SK-N-SH (cell line): Measurements from ENCODE around the gene CNTNAP2. TPM values are rescaled to one million over a fixed set of nuclear protein-coding genes. Genes with fewer than 3 reads are reported as not detected.
A peak's percentile ranks its signal among the peaks of the same experiment; 100 is the strongest.

Experiments
- CTCF ChIA-PET: fragments of 300-600, 350-600 bp; formaldehyde crosslinking; extraction: SDS; loops from one replicate; lab custom pipeline; 2021; lab: Yijun Ruan, JAX
- POLR2A ChIA-PET: fragments of 350-600 bp; sonication (Branson Sonifier 250); formaldehyde crosslinking; extraction: SDS; loops from one replicate; lab custom pipeline; 2020; ENCODE audit warnings: antibody characterized with exemption, inconsistent platforms; lab: Yijun Ruan, JAX
- DNase-seq: peaks from one replicate; pipeline ENCODE4 v3.0.0; 2012
- H2AFZ ChIP-seq: fragments of 200-600 bp; sonication (generic); 2 replicates; pipeline ENCODE4 v1.8.1; 2016; ENCODE audit warnings: antibody characterized with exemption, mild to moderate bottlenecking, low read depth
- H3F3A ChIP-seq: fragments of 200-600 bp; sonication (generic); replicated peaks from 2 replicates; pipeline ENCODE3; 2016; ENCODE audit warnings: antibody characterized with exemption, mild to moderate bottlenecking; ENCODE audit not compliant: insufficient read depth
- H3K27ac ChIP-seq, 2 experiments: fragments of 200-500 bp in 1 of 2; fragments of 200-600 bp in 1 of 2; sonication (Bioruptor generic) in 1 of 2; sonication (generic), shearing (Covaris generic) in 1 of 2; 2 replicates each; pipeline versions ENCODE4 v1.5.1 to v1.6.1; 2014 to 2016; ENCODE audit warnings: low read depth in 2 of 2, inconsistent platforms in 1 of 2, low read length in 1 of 2, mild to moderate bottlenecking in 1 of 2, mixed read lengths in 1 of 2
- H3K27me3 ChIP-seq: fragments of 200-600 bp; sonication (generic), shearing (Covaris generic); 2 replicates; pipeline ENCODE4 v1.6.1; 2016; ENCODE audit warnings: mixed run types; ENCODE audit not compliant: insufficient read depth
- H3K36me3 ChIP-seq, 2 experiments: fragments of 200-500 bp in 1 of 2; fragments of 200-600 bp in 1 of 2; sonication (Bioruptor generic) in 1 of 2; sonication (generic) in 1 of 2; replicated peaks in 1 of 2; 2 replicates each; pipeline versions ENCODE3 to v1.5.1; 2014 to 2016; ENCODE audit warnings: low read length in 1 of 2, mild to moderate bottlenecking in 1 of 2; ENCODE audit not compliant: insufficient read depth in 2 of 2, control insufficient read depth in 1 of 2
- H3K4me1 ChIP-seq, 2 experiments: fragments of 200-500 bp in 1 of 2; fragments of 200-600 bp in 1 of 2; sonication (Bioruptor generic) in 1 of 2; sonication (generic), shearing (Covaris generic) in 1 of 2; 2 replicates each; pipeline versions ENCODE4 v1.5.1 to v1.6.1; 2014 to 2016; ENCODE audit warnings: low read depth in 1 of 2, low read length in 1 of 2, mixed run types in 1 of 2; ENCODE audit not compliant: insufficient read depth in 2 of 2, control insufficient read depth in 1 of 2
- H3K4me2 ChIP-seq: fragments of 200-600 bp; sonication (generic), shearing (Covaris generic); 2 replicates; pipeline ENCODE4 v1.6.1; 2017; ENCODE audit warnings: mixed run types
- H3K4me3 ChIP-seq, 2 experiments: fragments of 200-500 bp in 1 of 2; fragments of 200-600 bp in 1 of 2; sonication (Bioruptor generic) in 1 of 2; sonication (generic), shearing (Covaris generic) in 1 of 2; 2 replicates each; pipeline versions ENCODE4 v1.5.1 to v1.8.1; 2014 to 2016; ENCODE audit warnings: low read depth in 2 of 2, inconsistent platforms in 1 of 2, low read length in 1 of 2, mild to moderate bottlenecking in 1 of 2, mixed read lengths in 1 of 2, moderate library complexity in 1 of 2
- H3K79me2 ChIP-seq: fragments of 200-600 bp; sonication (generic); 2 replicates; pipeline ENCODE4 v1.8.1; 2017; ENCODE audit warnings: mild to moderate bottlenecking; ENCODE audit not compliant: insufficient read depth
- H3K9ac ChIP-seq: fragments of 200-600 bp; sonication (generic); 2 replicates; pipeline ENCODE4 v1.6.1; 2017; ENCODE audit warnings: mixed run types
- H3K9me2 ChIP-seq: fragments of 200-600 bp; sonication (generic); 2 replicates; pipeline ENCODE4 v1.6.1; 2017; ENCODE audit warnings: mixed run types
- H3K9me3 ChIP-seq: fragments of 200-600 bp; sonication (generic); 2 replicates; pipeline ENCODE4 v1.6.1; 2017; ENCODE audit warnings: mixed run types, mild to moderate bottlenecking, moderate library complexity
- H4K20me1 ChIP-seq: fragments of 200-600 bp; sonication (generic); 2 replicates; pipeline ENCODE4 v1.6.1; 2017; ENCODE audit warnings: mild to moderate bottlenecking, mixed run types; ENCODE audit not compliant: insufficient read depth
- GATA2 ChIP-seq: sonication (generic); formaldehyde crosslinking; IDR thresholded peaks from 2 replicates; pipeline ENCODE4 v1.5.0; 2020; ENCODE audit warnings: mild to moderate bottlenecking, missing genetic modification reagents
- TAF1 ChIP-seq: IDR thresholded peaks from 2 replicates; pipeline ENCODE4 v1.6.1; 2012; ENCODE audit warnings: low read depth, mild to moderate bottlenecking, low read length, moderate library complexity, borderline replicate concordance
- WGBS: methylation state at CpG from one replicate; pipeline ENCODE4 v1.1.6; 2017; ENCODE audit warnings: low lambda C conversion rate; 5-methylcytosine and 5-hydroxymethylcytosine counted together
- polyA plus RNA-seq, 3 experiments: library from polyadenylated mRNA; depleted of rRNA; stranded (reverse); fragments of >200 nt; gene quantifications; 2 replicates each; pipeline ENCODE4 v1.2.3, GENCODE V29; 2012
- TF ChIP-seq, protein P1 (sequence below): fragments of 200-600 bp; sonication (generic); IDR thresholded peaks from 2 replicates; pipeline ENCODE4 v1.6.1; 2017; ENCODE audit warnings: antibody characterized with exemption, mild to moderate bottlenecking, moderate library complexity
- TF ChIP-seq, protein P2 (sequence below): fragments of 150-350 bp; IDR thresholded peaks from 2 replicates; pipeline ENCODE4 v1.6.1; 2016; ENCODE audit warnings: mild to moderate bottlenecking, low read depth, low read length

CNTNAP2 gene
- polyA plus RNA-seq, 1 of the 3 experiments (the other 2 are of a cell fraction), result 3.4 TPM

DNA sequence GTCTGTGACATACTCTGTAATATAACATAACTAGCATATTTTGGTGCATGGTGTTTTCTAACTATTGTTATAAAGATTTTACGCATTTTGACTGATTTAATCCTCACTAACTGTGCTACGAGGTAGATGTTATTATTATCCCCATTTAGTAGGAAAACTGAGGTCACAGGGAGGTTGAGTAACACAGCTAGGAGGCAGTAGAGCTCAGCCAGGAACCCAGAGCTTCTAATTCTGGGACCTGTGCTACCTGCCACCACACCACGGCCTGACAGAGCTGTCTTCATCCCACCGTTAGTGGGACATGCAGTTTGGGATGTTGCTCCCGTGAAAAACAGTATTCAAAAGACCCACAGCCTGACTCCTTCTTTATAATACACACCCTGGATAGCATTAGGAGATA lies 962.5 kb downstream of the CNTNAP2 start:
- H3K9ac ChIP-seq, result no peak overlapping the region
- H3K79me2 ChIP-seq, result no peaks in the 10 kb centered on the region
- no peaks in the 10 kb centered on the region for H4K20me1 ChIP-seq
- CTCF ChIA-PET, result interaction anchor here (1.5 to 3.0 kb wide), 2 partner anchors 10 to 11 kb away, joined by 3 to 9 read pairs; no protein-coding TSS in a partner anchor
- no peaks in the 10 kb centered on the region for H3F3A ChIP-seq
- no peaks in the 10 kb centered on the region for H3K36me3 ChIP-seq
- H2AFZ ChIP-seq, result no peak overlapping the region
- WGBS, result 63% methylated on average over 5 of the region's 5 CpGs
- H3K4me3 ChIP-seq, result no peak overlapping the region
- no peaks in the 10 kb centered on the region for H3K9me2 ChIP-seq
- no peak overlapping the region for H3K4me2 ChIP-seq
- no peaks in the 10 kb centered on the region; a peak in 2 of 4 replicates for H3K4me1 ChIP-seq
- peak overlapping the region in 1 of 2 experiments; percentile 34; a peak in 1 of 4 replicates for H3K27ac ChIP-seq
- no peaks in the 10 kb centered on the region for H3K9me3 ChIP-seq
- H3K27me3 ChIP-seq, result no peaks in the 10 kb centered on the region
- TF ChIP-seq, protein P1, sequence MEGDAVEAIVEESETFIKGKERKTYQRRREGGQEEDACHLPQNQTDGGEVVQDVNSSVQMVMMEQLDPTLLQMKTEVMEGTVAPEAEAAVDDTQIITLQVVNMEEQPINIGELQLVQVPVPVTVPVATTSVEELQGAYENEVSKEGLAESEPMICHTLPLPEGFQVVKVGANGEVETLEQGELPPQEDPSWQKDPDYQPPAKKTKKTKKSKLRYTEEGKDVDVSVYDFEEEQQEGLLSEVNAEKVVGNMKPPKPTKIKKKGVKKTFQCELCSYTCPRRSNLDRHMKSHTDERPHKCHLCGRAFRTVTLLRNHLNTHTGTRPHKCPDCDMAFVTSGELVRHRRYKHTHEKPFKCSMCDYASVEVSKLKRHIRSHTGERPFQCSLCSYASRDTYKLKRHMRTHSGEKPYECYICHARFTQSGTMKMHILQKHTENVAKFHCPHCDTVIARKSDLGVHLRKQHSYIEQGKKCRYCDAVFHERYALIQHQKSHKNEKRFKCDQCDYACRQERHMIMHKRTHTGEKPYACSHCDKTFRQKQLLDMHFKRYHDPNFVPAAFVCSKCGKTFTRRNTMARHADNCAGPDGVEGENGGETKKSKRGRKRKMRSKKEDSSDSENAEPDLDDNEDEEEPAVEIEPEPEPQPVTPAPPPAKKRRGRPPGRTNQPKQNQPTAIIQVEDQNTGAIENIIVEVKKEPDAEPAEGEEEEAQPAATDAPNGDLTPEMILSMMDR, result 0 out of 2 replicates have a peak, but pooled peaks have one; percentile 11
- TF ChIP-seq, protein P2, sequence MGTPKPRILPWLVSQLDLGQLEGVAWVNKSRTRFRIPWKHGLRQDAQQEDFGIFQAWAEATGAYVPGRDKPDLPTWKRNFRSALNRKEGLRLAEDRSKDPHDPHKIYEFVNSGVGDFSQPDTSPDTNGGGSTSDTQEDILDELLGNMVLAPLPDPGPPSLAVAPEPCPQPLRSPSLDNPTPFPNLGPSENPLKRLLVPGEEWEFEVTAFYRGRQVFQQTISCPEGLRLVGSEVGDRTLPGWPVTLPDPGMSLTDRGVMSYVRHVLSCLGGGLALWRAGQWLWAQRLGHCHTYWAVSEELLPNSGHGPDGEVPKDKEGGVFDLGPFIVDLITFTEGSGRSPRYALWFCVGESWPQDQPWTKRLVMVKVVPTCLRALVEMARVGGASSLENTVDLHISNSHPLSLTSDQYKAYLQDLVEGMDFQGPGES, result no peak
- TF ChIP-seq, all 33 proteins: peak for 1
- POLR2A ChIA-PET, result no interaction called here
- DNase-seq, result no peak

DNA sequence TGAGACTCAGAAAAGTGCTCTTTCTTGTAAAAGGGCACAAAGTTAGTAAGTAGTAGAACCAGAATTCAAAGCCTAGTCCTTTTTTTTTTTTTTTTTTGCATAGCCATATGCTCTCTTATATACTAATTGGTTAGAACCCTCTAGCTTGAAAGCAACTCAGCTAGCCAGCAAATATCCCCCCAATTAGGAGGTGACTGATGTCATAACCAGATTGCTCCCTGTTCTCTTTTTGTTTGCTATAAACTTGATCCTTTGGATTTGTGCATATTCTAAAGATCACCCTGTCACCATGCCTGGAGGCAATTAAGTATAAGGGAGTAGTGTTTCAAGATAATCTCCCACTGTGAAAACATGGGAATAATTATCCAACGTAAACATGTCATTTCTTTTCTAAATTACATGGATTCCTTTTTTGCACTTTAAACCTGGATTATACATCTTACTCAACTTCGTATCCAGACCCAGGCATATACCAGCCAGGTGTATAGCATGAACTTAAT lies 963.4 kb downstream of the CNTNAP2 start:
- H2AFZ ChIP-seq, result no peak overlapping the region
- DNase-seq, result no peak
- WGBS, result 64% methylated on average over 2 of the region's 2 CpGs

More for the DNA sequence above, 963.4 kb downstream of the CNTNAP2 start:
- POLR2A ChIA-PET, result no interaction called here
- Histone ChIP-seq H3K9ac (no peak overlapping the region), H3K27ac (no peak overlapping the region), H3K4me2 (no peak overlapping the region), H3F3A (no peaks in the 10 kb centered on the region)
- TF ChIP-seq TAF1 (no peak), GATA2 (no peak)
- TF ChIP-seq, protein P1, result no peak
- TF ChIP-seq, all 33 proteins: peak for 0
- Histone ChIP-seq H3K9me2 (no peaks in the 10 kb centered on the region), H3K36me3 (no peaks in the 10 kb centered on the region), H4K20me1 (no peaks in the 10 kb centered on the region), H3K79me2 (no peaks in the 10 kb centered on the region), H3K4me1 (no peaks in the 10 kb centered on the region; a peak in 2 of 4 replicates), H3K4me3 (no peak overlapping the region), H3K27me3 (no peaks in the 10 kb centered on the region), H3K9me3 (no peaks in the 10 kb centered on the region)
- CTCF ChIA-PET, result interaction anchor here (1.5 to 3.0 kb wide), 2 partner anchors 9 to 12 kb away, joined by 3 to 9 read pairs; no protein-coding TSS in a partner anchor
